ENCODE data around the gene SALL3. TPM values are rescaled to one million over a fixed set of nuclear protein-coding genes. Genes with fewer than 3 reads are reported as not detected.

The SALL3 gene
- total RNA-seq, 1 donor from 2014 or later: 7.4 TPM

GRCh38 chr18:78950386-78950785, 29.2 kb upstream of the SALL3 start:
- no peak for DNase-seq (ENCODE audit: extremely low spot score in 2 of 2)
- H3K36me3 ChIP-seq: no peaks in the 10 kb centered on the region
- no peaks in the 10 kb centered on the region for H3K27me3 ChIP-seq
- no peak overlapping the region for H3K27ac ChIP-seq
- no peak for TF ChIP-seq POLR2AphosphoS5 (IDR thresholded peaks at IDR 0.05; ENCODE audit: insufficient read depth in 1 of 2, low read depth in 1 of 2)
- no peak for TF ChIP-seq POLR2A (IDR thresholded peaks at IDR 0.05)
- TF ChIP-seq CTCF (IDR thresholded peaks at IDR 0.05): no peak
- H3K4me1 ChIP-seq: no peaks in the 10 kb centered on the region
- no peak overlapping the region for H3K4me3 ChIP-seq
- intact Hi-C loops (cut with DNase I): no loop called here
- H3K9me3 ChIP-seq: no peaks in the 10 kb centered on the region

- Histone ChIP-seq H3K4me1 (no peaks in the 10 kb centered on the region), H3K4me3 (no peak overlapping the region), H3K27ac (no peak overlapping the region), H3K36me3 (no peaks in the 10 kb centered on the region), H3K27me3 (no peaks in the 10 kb centered on the region), H3K9me3 (no peaks in the 10 kb centered on the region)
- no peak for TF ChIP-seq POLR2AphosphoS5 (IDR thresholded peaks at IDR 0.05; ENCODE audit: insufficient read depth in 1 of 2, low read depth in 1 of 2)
- TF ChIP-seq CTCF (IDR thresholded peaks at IDR 0.05): no peak
- no peak for TF ChIP-seq POLR2A (IDR thresholded peaks at IDR 0.05)
- intact Hi-C loops (cut with DNase I): no loop called here
- DNase-seq (ENCODE audit: extremely low spot score in 2 of 2): no peak
Observed at GRCh38 chr18:78953566-78953965, 26.1 kb upstream of the SALL3 start.

- no peak for DNase-seq (ENCODE audit: extremely low spot score in 2 of 2)
- H3K27me3 ChIP-seq: no peaks in the 10 kb centered on the region
Observed at GRCh38 chr18:78955051-78955450, 24.6 kb upstream of the SALL3 start.

GRCh38 chr18:78957140-78957539, 22.5 kb upstream of the SALL3 start:
- no peak for TF ChIP-seq POLR2A (IDR thresholded peaks at IDR 0.05)
- TF ChIP-seq POLR2AphosphoS5 (IDR thresholded peaks at IDR 0.05; ENCODE audit: insufficient read depth in 1 of 2, low read depth in 1 of 2): no peak
- no peak for TF ChIP-seq CTCF (IDR thresholded peaks at IDR 0.05)
- intact Hi-C loops (cut with DNase I): no loop called here
- H3K4me1 ChIP-seq: no peaks in the 10 kb centered on the region
- DNase-seq (ENCODE audit: extremely low spot score in 2 of 2): no peak
- H3K27ac ChIP-seq: no peak overlapping the region
- H3K9me3 ChIP-seq: no peaks in the 10 kb centered on the region
- no peak overlapping the region for H3K4me3 ChIP-seq
- H3K36me3 ChIP-seq: no peaks in the 10 kb centered on the region
- H3K27me3 ChIP-seq: no peaks in the 10 kb centered on the region

More at GRCh38 chr18:78955051-78955450, 24.6 kb upstream of the SALL3 start:
- Histone ChIP-seq H3K9me3 (no peaks in the 10 kb centered on the region), H3K36me3 (no peaks in the 10 kb centered on the region), H3K4me3 (no peak overlapping the region), H3K4me1 (no peaks in the 10 kb centered on the region), H3K27ac (no peak overlapping the region)
- intact Hi-C loops (cut with DNase I): no loop called here
- TF ChIP-seq POLR2AphosphoS5 (IDR thresholded peaks at IDR 0.05; ENCODE audit: insufficient read depth in 1 of 2, low read depth in 1 of 2) (no peak), CTCF (IDR thresholded peaks at IDR 0.05) (no peak), POLR2A (IDR thresholded peaks at IDR 0.05) (no peak)

- Histone ChIP-seq H3K9me3 (no peaks in the 10 kb centered on the region), H3K27me3 (no peaks in the 10 kb centered on the region), H3K36me3 (no peaks in the 10 kb centered on the region), H3K4me3 (no peak overlapping the region), H3K27ac (no peak overlapping the region), H3K4me1 (no peaks in the 10 kb centered on the region)
- no peak for DNase-seq (ENCODE audit: extremely low spot score in 2 of 2)
- intact Hi-C loops (cut with DNase I): no loop called here
- TF ChIP-seq POLR2AphosphoS5 (IDR thresholded peaks at IDR 0.05; ENCODE audit: insufficient read depth in 1 of 2, low read depth in 1 of 2) (no peak), POLR2A (IDR thresholded peaks at IDR 0.05) (no peak), CTCF (IDR thresholded peaks at IDR 0.05) (no peak)
Observed at GRCh38 chr18:78960709-78961108, 18.9 kb upstream of the SALL3 start.

All from vagina (tissue), 2 donors.